ENCODE measurements around the gene STARD9. TPM values are rescaled to one million over a fixed set of nuclear protein-coding genes. Genes with fewer than 3 reads are reported as not detected.

Gene STARD9
- total RNA-seq, 4 donors from 2014 or later: 22.8 to 67.2 (median 25.2) TPM

DNA sequence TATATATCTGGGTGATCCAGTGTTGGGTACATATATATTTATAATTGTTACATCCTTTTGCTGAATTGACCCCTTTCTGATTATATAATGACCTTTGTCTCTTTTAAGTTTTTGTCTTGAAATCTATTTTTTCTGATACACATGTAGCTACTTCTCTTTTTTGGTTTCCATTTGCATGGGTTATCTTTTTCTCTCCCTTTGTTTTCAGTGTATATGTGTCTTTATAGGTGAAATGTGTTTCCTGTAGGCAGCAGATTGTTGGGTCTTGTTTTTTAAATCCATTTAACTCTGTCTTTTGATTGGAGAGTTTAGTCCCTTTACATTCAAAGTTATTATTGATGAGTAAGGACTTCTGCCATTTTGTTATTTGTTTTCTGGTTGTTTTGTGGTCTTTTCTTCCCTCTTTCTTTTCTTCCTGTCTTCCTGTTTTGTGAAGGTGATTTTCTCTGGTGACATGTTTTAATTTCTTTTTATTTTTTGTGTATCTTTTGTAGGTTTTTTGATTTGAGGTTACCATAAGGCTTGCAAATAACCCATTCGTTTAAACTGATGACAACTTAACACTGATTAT lies 56.8 kb downstream of the STARD9 start:
- intact Hi-C loops (cut with DNase I; ENCODE audit: low total_unique reads): no loop called here
- TF ChIP-seq POLR2A (IDR thresholded peaks at IDR 0.05): no peak
- TF ChIP-seq, protein P1, sequence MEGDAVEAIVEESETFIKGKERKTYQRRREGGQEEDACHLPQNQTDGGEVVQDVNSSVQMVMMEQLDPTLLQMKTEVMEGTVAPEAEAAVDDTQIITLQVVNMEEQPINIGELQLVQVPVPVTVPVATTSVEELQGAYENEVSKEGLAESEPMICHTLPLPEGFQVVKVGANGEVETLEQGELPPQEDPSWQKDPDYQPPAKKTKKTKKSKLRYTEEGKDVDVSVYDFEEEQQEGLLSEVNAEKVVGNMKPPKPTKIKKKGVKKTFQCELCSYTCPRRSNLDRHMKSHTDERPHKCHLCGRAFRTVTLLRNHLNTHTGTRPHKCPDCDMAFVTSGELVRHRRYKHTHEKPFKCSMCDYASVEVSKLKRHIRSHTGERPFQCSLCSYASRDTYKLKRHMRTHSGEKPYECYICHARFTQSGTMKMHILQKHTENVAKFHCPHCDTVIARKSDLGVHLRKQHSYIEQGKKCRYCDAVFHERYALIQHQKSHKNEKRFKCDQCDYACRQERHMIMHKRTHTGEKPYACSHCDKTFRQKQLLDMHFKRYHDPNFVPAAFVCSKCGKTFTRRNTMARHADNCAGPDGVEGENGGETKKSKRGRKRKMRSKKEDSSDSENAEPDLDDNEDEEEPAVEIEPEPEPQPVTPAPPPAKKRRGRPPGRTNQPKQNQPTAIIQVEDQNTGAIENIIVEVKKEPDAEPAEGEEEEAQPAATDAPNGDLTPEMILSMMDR (IDR thresholded peaks at IDR 0.05): no peak
- Histone ChIP-seq H3K4me1 (no peaks in the 10 kb centered on the region), H3K27me3 (no peaks in the 10 kb centered on the region), H3K36me3 (no peaks in the 10 kb centered on the region), H3K27ac (no peak overlapping the region), H3K4me3 (no peak overlapping the region), H3K9me3 (no peaks in the 10 kb centered on the region)
- no peak for DNase-seq

DNA sequence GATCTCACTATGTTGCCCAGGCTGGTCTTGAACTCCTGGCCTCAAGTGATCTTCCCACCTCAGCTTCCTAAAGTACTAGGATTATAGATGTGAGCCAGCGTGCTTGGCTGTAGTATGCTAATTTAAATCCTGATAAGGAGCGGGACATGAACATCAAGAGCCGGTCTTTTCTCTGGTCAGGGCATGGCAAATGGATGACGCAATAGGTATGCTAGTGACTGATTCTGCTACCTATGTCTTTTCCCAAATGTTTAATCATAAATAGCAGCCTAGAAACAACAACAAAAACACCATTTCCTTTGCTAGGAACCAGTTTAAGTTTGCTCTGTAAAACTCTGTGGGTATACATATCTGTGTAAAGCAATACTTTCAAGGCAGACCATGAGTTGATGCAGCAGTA lies 64.7 kb downstream of the STARD9 start:
- H3K4me3 ChIP-seq: no peak overlapping the region
- H3K27me3 ChIP-seq: no peaks in the 10 kb centered on the region
- TF ChIP-seq, protein P1 (IDR thresholded peaks at IDR 0.05): no peak
- no peak for TF ChIP-seq POLR2A (IDR thresholded peaks at IDR 0.05)
- no peaks in the 10 kb centered on the region for H3K4me1 ChIP-seq
- H3K36me3 ChIP-seq: no peaks in the 10 kb centered on the region
- no peaks in the 10 kb centered on the region for H3K9me3 ChIP-seq
- DNase-seq: no peak
- intact Hi-C loops (cut with DNase I; ENCODE audit: low total_unique reads): no loop called here
- H3K27ac ChIP-seq: no peak overlapping the region

DNA sequence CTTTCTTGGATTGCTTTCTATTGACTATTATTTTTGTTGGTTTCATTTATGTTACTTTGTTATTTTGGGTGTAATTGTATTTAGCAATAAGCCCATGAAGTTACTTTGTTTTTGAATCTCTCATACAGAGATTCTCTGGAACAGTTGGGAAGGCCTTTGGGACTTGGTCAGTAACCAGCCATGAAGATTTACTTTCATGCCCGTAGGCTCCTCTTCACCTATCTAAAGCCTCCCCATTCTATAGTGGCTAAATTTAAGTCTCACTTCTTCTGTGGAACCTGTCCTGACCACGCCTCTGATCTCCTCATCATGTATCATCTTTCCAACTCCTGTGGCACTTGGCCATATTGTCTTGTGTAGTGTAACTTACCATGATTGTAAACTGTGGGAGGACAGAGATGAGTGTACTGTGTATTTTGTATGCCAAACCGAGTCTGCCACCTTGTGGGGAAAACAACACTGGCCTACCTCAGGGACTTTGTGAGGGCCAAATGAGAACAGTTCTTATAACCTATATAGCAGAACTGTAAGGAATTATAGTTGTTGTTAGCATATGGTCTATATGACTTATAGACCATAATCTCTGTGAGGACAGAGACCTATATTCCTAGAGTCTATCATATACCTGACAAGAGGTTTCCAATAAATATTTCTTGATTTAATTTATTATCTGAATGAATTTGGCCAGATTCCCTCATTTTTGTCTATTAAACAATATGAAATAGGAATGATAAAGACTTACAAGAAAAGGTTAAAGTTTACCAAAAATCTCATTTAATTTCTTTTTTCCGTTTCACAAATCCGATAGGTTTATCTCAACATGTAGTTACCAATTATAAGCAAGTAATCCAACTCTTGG lies 75.0 kb downstream of the STARD9 start:
- TF ChIP-seq POLR2A (IDR thresholded peaks at IDR 0.05): no peak
- TF ChIP-seq, protein P1 (IDR thresholded peaks at IDR 0.05): peak; percentile 59 to 77 (median 64)
- Histone ChIP-seq H3K9me3 (no peaks in the 10 kb centered on the region), H3K36me3 (no peaks in the 10 kb centered on the region), H3K4me3 (no peak overlapping the region), H3K27me3 (no peaks in the 10 kb centered on the region), H3K27ac (no peak overlapping the region), H3K4me1 (no peaks in the 10 kb centered on the region)
- DNase-seq: peak; percentile 61 to 63
- intact Hi-C loops (cut with DNase I; ENCODE audit: low total_unique reads): no loop called here

DNA sequence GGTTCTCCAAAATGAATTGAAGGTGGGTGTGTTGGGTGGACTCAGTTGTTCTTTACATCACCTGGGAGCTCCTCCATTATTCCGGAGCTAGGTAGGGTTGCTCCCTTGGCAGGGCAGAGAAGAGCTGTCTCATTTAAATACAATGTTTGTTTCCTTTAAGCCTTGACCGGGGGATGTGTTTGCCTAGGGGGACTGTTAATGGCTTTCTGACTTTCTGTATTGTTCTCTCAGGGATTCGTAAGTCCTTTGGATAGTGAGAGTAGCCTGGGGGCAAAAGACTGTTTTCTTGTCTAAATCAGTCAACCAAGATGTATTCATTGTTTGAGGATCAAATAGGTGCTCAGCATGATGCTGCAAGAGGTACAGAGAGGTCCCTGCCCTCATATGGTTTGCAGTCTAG lies 90.4 kb downstream of the STARD9 start:
- TF ChIP-seq, protein P1 (IDR thresholded peaks at IDR 0.05): no peak
- no peak for TF ChIP-seq POLR2A (IDR thresholded peaks at IDR 0.05)
- H3K9me3 ChIP-seq: no peaks in the 10 kb centered on the region
- no peaks in the 10 kb centered on the region for H3K36me3 ChIP-seq
- no peaks in the 10 kb centered on the region for H3K4me1 ChIP-seq
- intact Hi-C loops (cut with DNase I; ENCODE audit: low total_unique reads): no loop called here
- no peak overlapping the region for H3K4me3 ChIP-seq
- H3K27me3 ChIP-seq: no peaks in the 10 kb centered on the region
- no peak for DNase-seq
- no peak overlapping the region for H3K27ac ChIP-seq

DNA sequence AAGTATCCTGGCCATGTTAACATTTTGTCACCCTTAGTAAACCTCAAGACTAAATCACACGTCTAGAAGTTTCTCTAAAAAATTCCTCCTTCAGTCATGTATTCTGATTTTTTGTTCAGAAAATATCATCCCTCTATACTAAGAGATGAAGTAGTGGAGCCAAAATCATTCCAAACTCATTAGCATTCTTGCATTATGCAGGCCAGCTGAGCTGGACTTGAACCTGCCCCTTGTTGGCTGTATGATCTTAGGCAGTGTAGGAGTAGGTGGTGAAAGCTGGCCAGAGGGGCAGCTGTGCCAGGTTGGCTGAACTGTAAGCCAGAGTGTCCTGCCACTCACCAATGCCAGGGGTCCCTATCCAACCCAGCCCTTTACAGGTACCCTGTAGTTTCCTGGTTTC lies 92.4 kb downstream of the STARD9 start:
- Histone ChIP-seq H3K4me1 (no peaks in the 10 kb centered on the region), H3K27me3 (no peaks in the 10 kb centered on the region), H3K36me3 (no peaks in the 10 kb centered on the region), H3K4me3 (no peak overlapping the region), H3K27ac (no peak overlapping the region), H3K9me3 (no peaks in the 10 kb centered on the region)
- no peak for DNase-seq
- intact Hi-C loops (cut with DNase I; ENCODE audit: low total_unique reads): no loop called here
- TF ChIP-seq, protein P1 (IDR thresholded peaks at IDR 0.05): no peak
- no peak for TF ChIP-seq POLR2A (IDR thresholded peaks at IDR 0.05)

All from uterus (tissue), 4 donors.